Measurements from ENCODE around the gene FUZ. TPM values are rescaled to one million over a fixed set of nuclear protein-coding genes. Genes with fewer than 3 reads are reported as not detected.

The FUZ gene
- total and polyA plus RNA-seq, 9 donors, result 13.4 to 48.6 (median 27.5) TPM

DNA sequence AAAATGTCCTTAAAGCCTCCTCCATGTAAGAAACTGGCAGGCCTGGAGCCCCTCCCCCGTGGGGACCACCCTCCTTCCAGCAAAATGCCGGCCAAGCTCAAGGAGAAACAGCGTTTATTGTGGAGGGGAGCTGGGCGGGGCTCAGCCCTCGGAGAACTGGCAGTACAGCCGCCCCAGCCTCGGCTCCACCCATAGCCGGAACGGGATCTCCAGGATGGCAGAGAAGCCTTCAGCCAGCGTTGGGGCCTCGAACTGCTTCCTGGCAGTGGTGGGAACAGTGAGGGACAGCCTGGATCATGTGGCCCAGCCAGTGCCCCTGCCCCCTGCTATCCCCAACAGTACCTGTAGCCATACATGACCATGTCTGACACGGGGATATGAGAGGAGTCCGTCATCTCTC lies 48.0 kb upstream of the FUZ start:
- H3K4me1 ChIP-seq (ENCODE audit: insufficient read depth), result peaks cover 15% of the 10 kb centered on the region
- H3K4me3 ChIP-seq, result no peak overlapping the region
- intact Hi-C loops (cut with DNase I), result loop anchor here in 1 of 4 donors (5.0 kb wide), 1 partner anchor 54 kb away; no protein-coding TSS in a partner anchor
- peak overlapping the region; percentile 65 to 72 for H3K27ac ChIP-seq
- no peak for TF ChIP-seq POLR2A (IDR thresholded peaks at IDR 0.05)
- no peak for TF ChIP-seq EP300 (IDR thresholded peaks at IDR 0.05)
- TF ChIP-seq, protein P1, sequence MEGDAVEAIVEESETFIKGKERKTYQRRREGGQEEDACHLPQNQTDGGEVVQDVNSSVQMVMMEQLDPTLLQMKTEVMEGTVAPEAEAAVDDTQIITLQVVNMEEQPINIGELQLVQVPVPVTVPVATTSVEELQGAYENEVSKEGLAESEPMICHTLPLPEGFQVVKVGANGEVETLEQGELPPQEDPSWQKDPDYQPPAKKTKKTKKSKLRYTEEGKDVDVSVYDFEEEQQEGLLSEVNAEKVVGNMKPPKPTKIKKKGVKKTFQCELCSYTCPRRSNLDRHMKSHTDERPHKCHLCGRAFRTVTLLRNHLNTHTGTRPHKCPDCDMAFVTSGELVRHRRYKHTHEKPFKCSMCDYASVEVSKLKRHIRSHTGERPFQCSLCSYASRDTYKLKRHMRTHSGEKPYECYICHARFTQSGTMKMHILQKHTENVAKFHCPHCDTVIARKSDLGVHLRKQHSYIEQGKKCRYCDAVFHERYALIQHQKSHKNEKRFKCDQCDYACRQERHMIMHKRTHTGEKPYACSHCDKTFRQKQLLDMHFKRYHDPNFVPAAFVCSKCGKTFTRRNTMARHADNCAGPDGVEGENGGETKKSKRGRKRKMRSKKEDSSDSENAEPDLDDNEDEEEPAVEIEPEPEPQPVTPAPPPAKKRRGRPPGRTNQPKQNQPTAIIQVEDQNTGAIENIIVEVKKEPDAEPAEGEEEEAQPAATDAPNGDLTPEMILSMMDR (IDR thresholded peaks at IDR 0.05), result no peak
- no peaks in the 10 kb centered on the region for H3K9me3 ChIP-seq
- peak; percentile 71 to 88 (median 77) for DNase-seq
- no peaks in the 10 kb centered on the region for H3K27me3 ChIP-seq
- 16 to 38% (median 18%) methylated on average over 11 to 13 of the region's 13 CpGs for WGBS, 3 donors
- no peaks in the 10 kb centered on the region for H3K36me3 ChIP-seq

DNA sequence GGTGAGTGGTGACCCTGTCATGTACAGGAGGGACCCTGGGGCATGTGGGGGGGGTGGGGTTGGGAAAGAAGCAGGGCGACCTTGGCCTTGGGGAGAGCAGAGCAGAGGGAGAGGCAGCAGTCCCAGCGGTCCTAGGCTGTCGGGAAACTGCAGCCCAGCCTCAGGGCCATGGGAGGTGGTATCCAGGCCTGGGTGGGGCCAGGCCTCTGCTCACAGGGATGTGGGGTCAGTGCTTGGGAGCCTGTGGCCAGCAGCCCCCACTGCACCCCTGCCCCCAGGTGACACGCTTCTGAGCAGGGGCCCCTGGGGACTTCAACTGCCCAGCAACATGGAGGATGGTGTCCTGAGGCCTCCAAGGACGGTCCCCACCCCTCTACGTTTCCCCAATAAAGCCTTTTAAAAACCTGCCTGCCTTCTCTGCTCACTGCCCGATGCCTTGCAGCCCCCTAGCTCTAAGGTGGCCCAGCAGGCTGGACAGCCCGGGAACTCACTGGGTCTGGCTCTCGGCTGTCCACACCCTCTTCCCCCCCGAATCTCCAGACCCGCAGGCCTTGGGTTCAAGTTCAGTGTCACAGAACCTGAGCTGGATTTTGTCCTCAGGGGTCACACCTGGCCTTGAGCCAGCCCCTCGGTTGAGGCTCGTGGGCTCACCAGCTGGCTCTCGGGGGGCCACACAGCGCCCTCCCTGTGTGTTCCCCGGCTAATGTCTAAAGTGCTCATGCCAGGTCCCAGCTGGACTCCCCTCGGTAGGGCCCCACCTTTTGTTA lies 47.4 kb upstream of the FUZ start:
- Histone ChIP-seq H3K27me3 (no peaks in the 10 kb centered on the region), H3K4me1 (ENCODE audit: insufficient read depth) (peaks cover 11% of the 10 kb centered on the region), H3K36me3 (no peaks in the 10 kb centered on the region), H3K27ac (peak overlapping the region; percentile 65 to 72), H3K9me3 (no peaks in the 10 kb centered on the region), H3K4me3 (no peak overlapping the region)
- intact Hi-C loops (cut with DNase I), result loop anchor here in 1 of 4 donors (5.0 kb wide), 1 partner anchor 53 kb away; no protein-coding TSS in a partner anchor
- WGBS, 3 donors, result 47 to 62% (median 55%) methylated on average over 17 of the region's 17 CpGs
- TF ChIP-seq, protein P1 (IDR thresholded peaks at IDR 0.05), result no peak
- TF ChIP-seq EP300 (IDR thresholded peaks at IDR 0.05) (no peak), POLR2A (IDR thresholded peaks at IDR 0.05) (no peak)
- peak in 3 of 5 donors; percentile 42 to 58 (median 55) for DNase-seq

DNA sequence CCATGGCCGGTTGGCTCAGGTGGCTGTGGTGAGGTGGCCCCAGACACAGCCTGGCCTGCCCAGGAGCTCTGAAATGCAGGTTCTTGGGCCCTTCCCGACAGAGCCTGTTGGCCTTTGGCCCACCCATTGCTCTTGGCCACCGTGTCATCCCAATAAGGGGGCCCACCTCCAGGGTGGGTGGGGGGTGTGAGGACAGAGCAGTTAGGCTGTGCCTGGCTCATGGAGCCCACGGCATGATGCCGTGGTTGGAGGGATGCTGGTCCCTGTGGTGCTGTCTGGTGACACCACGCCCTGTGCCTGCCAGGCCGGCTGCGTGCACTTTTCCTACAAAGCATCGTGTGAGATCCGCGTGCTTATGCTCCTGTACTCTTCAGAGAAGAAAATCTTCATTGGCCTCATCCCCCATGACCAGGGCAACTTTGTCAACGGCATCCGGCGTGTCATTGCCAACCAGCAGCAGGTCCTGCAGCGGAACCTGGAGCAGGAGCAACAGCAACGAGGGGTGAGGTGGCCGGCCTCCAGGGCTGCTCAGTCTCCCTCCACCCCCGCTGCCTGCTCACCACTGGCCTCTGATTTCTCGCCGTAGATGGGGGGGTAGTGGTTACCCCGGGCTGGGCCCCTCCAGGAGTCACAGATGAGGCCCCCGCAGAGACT lies 46.7 kb upstream of the FUZ start:
- peak in 3 of 5 donors; percentile 41 to 60 (median 47) for DNase-seq
- TF ChIP-seq EP300 (IDR thresholded peaks at IDR 0.05) (no peak), POLR2A (IDR thresholded peaks at IDR 0.05) (no peak)
- TF ChIP-seq, protein P1 (IDR thresholded peaks at IDR 0.05), result no peak
- intact Hi-C loops (cut with DNase I), result loop anchor here in 2 of 4 donors (5.0 kb wide), 2 partner anchors 38 to 53 kb away; no protein-coding TSS in a partner anchor
- Histone ChIP-seq H3K36me3 (no peaks in the 10 kb centered on the region), H3K27ac (peak overlapping the region in 1 of 2 donors; percentile 65), H3K9me3 (no peaks in the 10 kb centered on the region), H3K4me3 (no peak overlapping the region), H3K4me1 (ENCODE audit: insufficient read depth) (peaks cover 7% of the 10 kb centered on the region), H3K27me3 (no peaks in the 10 kb centered on the region)
- WGBS, 3 donors, result 62 to 71% (median 66%) methylated on average over 22 of the region's 22 CpGs

DNA sequence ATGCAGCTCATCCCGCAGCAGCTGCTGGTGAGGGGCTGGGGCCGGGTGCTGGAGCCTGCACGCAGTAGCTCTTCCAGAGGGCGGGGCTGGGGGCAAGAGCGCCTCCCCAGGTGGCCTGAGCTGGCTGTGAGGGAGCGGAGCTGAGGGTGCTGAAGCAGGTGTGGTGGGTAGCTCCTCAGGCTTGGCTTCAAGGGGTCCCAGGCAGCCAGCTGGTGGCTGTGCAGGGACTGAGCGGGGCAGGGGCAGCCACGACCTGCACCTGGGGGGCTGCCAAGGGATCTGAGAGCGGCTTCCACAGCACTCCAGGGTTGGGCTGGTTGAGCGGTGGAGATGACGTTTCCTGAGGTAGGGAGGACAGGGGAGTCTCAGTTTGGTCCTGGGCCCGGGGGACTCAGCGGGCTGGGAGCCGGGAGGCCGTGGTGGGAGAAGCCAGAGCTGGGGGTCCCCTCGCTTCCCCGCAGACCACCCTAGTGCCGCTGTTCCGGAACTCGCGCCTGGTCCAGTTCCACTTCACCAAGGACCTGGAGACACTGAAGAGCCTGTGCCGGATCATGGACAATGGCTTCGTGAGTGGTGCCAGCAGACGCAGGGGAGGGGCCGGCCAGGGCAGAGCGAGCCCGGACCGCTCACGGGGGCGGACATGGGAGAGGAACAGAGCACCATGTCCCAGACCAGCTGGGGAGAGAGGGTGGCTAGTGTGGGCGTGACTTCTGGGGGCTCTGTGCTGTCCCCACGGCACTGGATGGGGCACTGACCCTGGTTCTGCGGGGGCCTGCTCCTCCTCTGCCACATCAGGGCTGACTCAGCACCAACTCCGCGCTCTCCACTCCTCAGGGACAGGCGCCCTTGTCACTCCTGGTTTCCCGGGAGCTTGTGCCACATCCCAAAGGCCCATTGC lies 45.2 kb upstream of the FUZ start:
- Histone ChIP-seq H3K4me1 (ENCODE audit: insufficient read depth) (peaks cover 7% of the 10 kb centered on the region), H3K36me3 (no peaks in the 10 kb centered on the region), H3K9me3 (no peaks in the 10 kb centered on the region), H3K27me3 (no peaks in the 10 kb centered on the region), H3K27ac (no peak overlapping the region), H3K4me3 (no peak overlapping the region)
- TF ChIP-seq, protein P1 (IDR thresholded peaks at IDR 0.05), result no peak
- TF ChIP-seq POLR2A (IDR thresholded peaks at IDR 0.05) (no peak), EP300 (IDR thresholded peaks at IDR 0.05) (no peak)
- intact Hi-C loops (cut with DNase I), result loop anchor here in 1 of 4 donors (5.0 kb wide), 1 partner anchor 36 kb away; no protein-coding TSS in a partner anchor
- peak in 3 of 5 donors; percentile 33 to 55 (median 43) for DNase-seq
- 69 to 79% (median 72%) methylated on average over 37 of the region's 37 CpGs for WGBS, 3 donors

Measured in ovary (tissue), 9 donors.